Natural killer cell (primary cell): ENCODE results near the gene ATL2. TPM values are rescaled to one million over a fixed set of nuclear protein-coding genes. Genes with fewer than 3 reads are reported as not detected.

Experiments
- ATAC-seq, 3 donors: fragments of 150-1000 bp in 2 of 3; fragments of 200-7000 bp in 1 of 3; cut with Tn5 transposase; 1 replicate in 1 of 3; 2 replicates in 2 of 3; pipeline ENCODE4 v1.10.0; 2021; ENCODE audit warnings: mild to moderate bottlenecking in 2 of 3, moderate library complexity in 2 of 3
- DNase-seq, 2 donors: peaks; one replicate each; pipeline versions ENCODE4 v3.0.0 to v3.0.0-alpha.2; 2013 to 2021; ENCODE audit warnings: mixed read lengths in 1 of 2
- H3K27ac ChIP-seq: one replicate; pipeline ENCODE4 v1.5.1; 2013; ENCODE audit warnings: mild to moderate bottlenecking, low read length
- H3K27me3 ChIP-seq: one replicate; pipeline ENCODE4 v1.6.1; 2013; ENCODE audit warnings: low read length; ENCODE audit not compliant: control insufficient read depth, insufficient read depth
- H3K36me3 ChIP-seq: one replicate; pipeline ENCODE4 v1.6.1; 2013; ENCODE audit warnings: low read length; ENCODE audit not compliant: control insufficient read depth, insufficient read depth
- H3K4me1 ChIP-seq: one replicate; pipeline ENCODE4 v1.6.1; 2013; ENCODE audit warnings: low read length; ENCODE audit not compliant: control insufficient read depth, insufficient read depth
- H3K4me3 ChIP-seq: one replicate; pipeline ENCODE4 v1.5.1; 2013; ENCODE audit warnings: low read length
- H3K9me3 ChIP-seq: one replicate; pipeline ENCODE4 v1.6.1; 2013; ENCODE audit warnings: low read length; ENCODE audit not compliant: control insufficient read depth, insufficient read depth
- H3K27ac Mint-ChIP-seq, 2 donors: one replicate each; pipeline ENCODE4 v1.8.0; 2022; ENCODE audit warnings: mild to moderate bottlenecking in 2 of 2, mixed read lengths in 2 of 2, moderate library complexity in 1 of 2
- H3K27me3 Mint-ChIP-seq, 2 donors: one replicate each; pipeline ENCODE4 v1.8.0; 2022; ENCODE audit warnings: low read depth in 2 of 2, mixed read lengths in 2 of 2
- H3K36me3 Mint-ChIP-seq: one replicate; pipeline ENCODE4 v1.8.0; 2022; ENCODE audit warnings: mixed read lengths
- H3K4me1 Mint-ChIP-seq, 2 donors: one replicate each; pipeline ENCODE4 v1.8.0; 2022; ENCODE audit warnings: mixed read lengths in 2 of 2
- H3K4me3 Mint-ChIP-seq: one replicate; pipeline ENCODE4 v1.8.0; 2022; ENCODE audit warnings: mild to moderate bottlenecking, moderate library complexity, mixed read lengths
- H3K9me3 Mint-ChIP-seq, 2 donors: one replicate each; pipeline ENCODE4 v1.8.0; 2022; ENCODE audit warnings: mixed read lengths in 2 of 2
- WGBS: methylation state at CpG from one replicate; pipeline ENCODE4 v1.1.7; 2013; ENCODE audit warnings: missing lambda C conversion rate; ENCODE audit not compliant: insufficient coverage; 5-methylcytosine and 5-hydroxymethylcytosine counted together
- intact Hi-C: fragments of 100-400 bp; cut with micrococcal nuclease; formaldehyde crosslinking; loops from one replicate; pipeline ENCODE4 v1.14.2; 2022
- total RNA-seq, 4 donors: library from RNA; stranded (reverse); fragments of 120-200 nt in 1 of 4; gene quantifications; one replicate each; pipeline versions ENCODE4 v1.2.3 to v1.2.4, GENCODE V29; 2013 to 2022
- TF ChIP-seq, protein P1 (sequence below): fragments of 200-600 bp; IDR thresholded peaks from one replicate; pipeline ENCODE4 v1.8.0; 2022; ENCODE audit warnings: antibody characterized with exemption

ATL2 gene
- total RNA-seq, 3 donors from 2014 or later (not counting 1 experiment from before 2014, with no cell fraction given): 48.3 to 51.8 (median 51.5) TPM

DNA sequence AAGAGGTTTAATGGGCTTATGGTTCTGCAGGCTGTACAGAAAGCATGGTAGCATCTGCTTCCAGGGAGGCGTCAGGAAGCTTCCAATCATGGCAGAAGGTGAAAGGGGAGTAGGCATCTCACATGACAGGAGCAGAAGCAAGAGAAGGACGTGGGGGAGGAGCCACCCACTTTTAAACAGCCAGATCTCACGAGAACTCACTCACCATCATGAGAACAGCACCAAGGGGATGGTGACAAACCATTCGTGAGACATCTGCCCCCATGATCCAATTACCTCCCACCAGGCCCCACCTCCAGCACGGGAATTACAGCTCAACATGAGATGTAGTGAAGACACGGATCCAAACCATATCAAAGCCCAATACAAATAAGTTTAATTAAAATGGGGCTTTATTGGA, 113.8 kb downstream of the ATL2 start:
- no peak overlapping the region for H3K4me3 Mint-ChIP-seq
- no peaks in the 10 kb centered on the region for H3K27me3 ChIP-seq
- no peak for DNase-seq
- no peak for ATAC-seq
- no peaks in the 10 kb centered on the region for H3K36me3 Mint-ChIP-seq
- peaks cover 0 to 4% of the 10 kb centered on the region in 2 donors for H3K9me3 Mint-ChIP-seq
- H3K36me3 ChIP-seq: no peaks in the 10 kb centered on the region
- no peak overlapping the region for H3K27ac ChIP-seq
- no peak overlapping the region for H3K27ac Mint-ChIP-seq
- no peak overlapping the region for H3K4me3 ChIP-seq
- WGBS: 78% methylated on average over 6 of the region's 6 CpGs
- TF ChIP-seq, protein P1, sequence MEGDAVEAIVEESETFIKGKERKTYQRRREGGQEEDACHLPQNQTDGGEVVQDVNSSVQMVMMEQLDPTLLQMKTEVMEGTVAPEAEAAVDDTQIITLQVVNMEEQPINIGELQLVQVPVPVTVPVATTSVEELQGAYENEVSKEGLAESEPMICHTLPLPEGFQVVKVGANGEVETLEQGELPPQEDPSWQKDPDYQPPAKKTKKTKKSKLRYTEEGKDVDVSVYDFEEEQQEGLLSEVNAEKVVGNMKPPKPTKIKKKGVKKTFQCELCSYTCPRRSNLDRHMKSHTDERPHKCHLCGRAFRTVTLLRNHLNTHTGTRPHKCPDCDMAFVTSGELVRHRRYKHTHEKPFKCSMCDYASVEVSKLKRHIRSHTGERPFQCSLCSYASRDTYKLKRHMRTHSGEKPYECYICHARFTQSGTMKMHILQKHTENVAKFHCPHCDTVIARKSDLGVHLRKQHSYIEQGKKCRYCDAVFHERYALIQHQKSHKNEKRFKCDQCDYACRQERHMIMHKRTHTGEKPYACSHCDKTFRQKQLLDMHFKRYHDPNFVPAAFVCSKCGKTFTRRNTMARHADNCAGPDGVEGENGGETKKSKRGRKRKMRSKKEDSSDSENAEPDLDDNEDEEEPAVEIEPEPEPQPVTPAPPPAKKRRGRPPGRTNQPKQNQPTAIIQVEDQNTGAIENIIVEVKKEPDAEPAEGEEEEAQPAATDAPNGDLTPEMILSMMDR: no peak
- H3K4me1 ChIP-seq: peaks cover 7% of the 10 kb centered on the region
- H3K4me1 Mint-ChIP-seq: peaks cover 6 to 8% of the 10 kb centered on the region in 2 donors
- peaks cover 8 to 13% of the 10 kb centered on the region in 2 donors for H3K27me3 Mint-ChIP-seq
- H3K9me3 ChIP-seq: peaks cover 2% of the 10 kb centered on the region
- intact Hi-C loops: no loop called here

DNA sequence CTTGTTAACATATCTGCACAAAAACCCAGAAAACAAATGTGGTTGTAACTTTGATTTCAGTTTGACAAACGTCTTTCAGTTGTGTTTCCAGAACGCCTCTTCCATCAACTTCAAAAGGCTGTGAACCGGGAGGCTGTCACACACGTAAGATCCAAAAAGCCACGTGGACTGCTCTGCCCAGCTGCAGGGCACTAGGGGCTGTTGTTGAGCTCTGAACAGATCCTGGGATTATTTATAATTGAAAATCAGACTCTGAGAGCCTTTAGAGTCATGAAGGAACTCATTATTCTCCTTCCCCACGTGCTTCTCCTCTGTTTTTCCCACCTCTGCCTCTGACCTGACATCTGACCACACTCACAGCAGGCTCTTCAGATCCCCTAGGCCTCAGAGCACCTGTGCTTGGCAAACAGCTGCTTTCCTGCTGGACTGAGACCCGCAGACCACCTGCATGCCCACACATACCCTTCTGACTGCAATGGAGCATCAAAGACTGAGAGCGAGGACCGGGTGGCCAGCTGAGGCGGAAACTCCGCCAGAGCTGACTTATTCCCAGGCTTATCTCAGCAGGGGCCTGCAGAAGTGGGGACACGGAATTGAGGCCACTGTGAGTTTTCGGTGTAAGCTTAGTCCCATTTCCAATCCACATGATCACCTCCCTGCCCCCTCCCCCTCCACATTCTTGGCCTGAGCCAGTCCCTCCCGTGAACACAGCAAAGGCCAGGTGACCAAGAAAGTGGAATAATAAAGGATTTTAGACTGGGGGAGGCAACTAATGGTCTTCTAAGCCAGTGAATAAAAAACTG, 114.8 kb downstream of the ATL2 start:
- Mint-ChIP-seq H3K9me3 (peaks cover 0 to 4% of the 10 kb centered on the region in 2 donors), H3K27me3 (peaks cover 8 to 13% of the 10 kb centered on the region in 2 donors), H3K4me3 (no peak overlapping the region), H3K36me3 (no peaks in the 10 kb centered on the region), H3K4me1 (peaks cover 6 to 8% of the 10 kb centered on the region in 2 donors), H3K27ac (no peak overlapping the region)
- H3K36me3 ChIP-seq: no peaks in the 10 kb centered on the region
- WGBS: 81% methylated on average over 14 of the region's 14 CpGs
- ATAC-seq (no peak), DNase-seq (no peak)
- peaks cover 7% of the 10 kb centered on the region for H3K4me1 ChIP-seq
- H3K4me3 ChIP-seq: no peak overlapping the region
- no peak overlapping the region for H3K27ac ChIP-seq
- intact Hi-C loops: no loop called here
- peaks cover 2% of the 10 kb centered on the region for H3K9me3 ChIP-seq
- no peaks in the 10 kb centered on the region for H3K27me3 ChIP-seq
- TF ChIP-seq, protein P1: no peak

DNA sequence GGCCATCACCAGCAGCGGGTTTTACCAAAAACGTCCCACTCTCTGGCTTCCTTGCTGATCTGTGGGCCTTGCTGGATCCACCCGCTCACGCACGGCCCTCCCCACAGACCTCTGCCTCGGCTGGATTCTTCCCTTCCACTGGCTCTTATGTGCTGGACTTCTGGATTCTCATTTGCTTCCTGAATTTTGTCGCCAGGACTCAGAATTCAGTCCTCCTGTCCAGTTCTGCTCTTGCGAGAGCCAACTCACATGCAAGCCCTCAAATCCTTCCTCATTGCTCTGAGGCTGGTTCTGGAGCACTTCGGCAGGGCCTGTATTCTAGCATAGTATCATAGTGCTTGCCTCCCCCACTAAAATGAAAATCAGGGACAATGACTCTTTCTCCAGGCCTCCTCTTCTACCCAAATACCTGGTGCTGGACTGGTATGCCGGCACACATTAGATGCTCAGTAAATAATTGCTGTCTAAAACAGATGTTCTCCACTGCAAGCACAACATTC, 115.5 kb downstream of the ATL2 start:
- Mint-ChIP-seq H3K27me3 (peaks cover 8 to 13% of the 10 kb centered on the region in 2 donors), H3K9me3 (peaks cover 0 to 3% of the 10 kb centered on the region in 2 donors), H3K36me3 (no peaks in the 10 kb centered on the region), H3K27ac (no peak overlapping the region), H3K4me3 (no peak overlapping the region), H3K4me1 (peaks cover 4% of the 10 kb centered on the region in 2 donors)
- DNase-seq (no peak), ATAC-seq (no peak)
- Histone ChIP-seq H3K4me3 (no peak overlapping the region), H3K27ac (no peak overlapping the region), H3K36me3 (no peaks in the 10 kb centered on the region), H3K9me3 (no peaks in the 10 kb centered on the region), H3K27me3 (peaks cover 2% of the 10 kb centered on the region), H3K4me1 (peaks cover under 1% of the 10 kb centered on the region)
- TF ChIP-seq, protein P1: no peak
- 79% methylated on average over 10 of the region's 10 CpGs for WGBS
- intact Hi-C loops: no loop called here
